HTERT RPE-1 (cell line): Measurements from ENCODE around the gene CDC14A.
"Not testable (repeated sequence)": the region's sequence is repeated elsewhere in the genome, so short reads cannot be mapped to it uniquely, and the experiment has no call there.

Experiments used
- in situ Hi-C: fragments of 300-500 bp; cut with MboI; formaldehyde crosslinking; loops from 4 replicates; pipeline ENCODE4 v1.14.3; 2020; ENCODE audit warnings: low sequenced_read_pairs

The CDC14A gene

GRCh38 chr1:100332331-100332730 is 20.0 kb upstream of the CDC14A start:
- in situ Hi-C loops = no loop called here

- in situ Hi-C loops = no loop called here
Observed at GRCh38 chr1:100335436-100335835, 16.9 kb upstream of the CDC14A start.

GRCh38 chr1:100337878-100338277 is 14.4 kb upstream of the CDC14A start:
- in situ Hi-C loops = not testable (repeated sequence)

GRCh38 chr1:100339735-100340134 is 12.6 kb upstream of the CDC14A start:
- in situ Hi-C loops = not testable (repeated sequence)

DNA sequence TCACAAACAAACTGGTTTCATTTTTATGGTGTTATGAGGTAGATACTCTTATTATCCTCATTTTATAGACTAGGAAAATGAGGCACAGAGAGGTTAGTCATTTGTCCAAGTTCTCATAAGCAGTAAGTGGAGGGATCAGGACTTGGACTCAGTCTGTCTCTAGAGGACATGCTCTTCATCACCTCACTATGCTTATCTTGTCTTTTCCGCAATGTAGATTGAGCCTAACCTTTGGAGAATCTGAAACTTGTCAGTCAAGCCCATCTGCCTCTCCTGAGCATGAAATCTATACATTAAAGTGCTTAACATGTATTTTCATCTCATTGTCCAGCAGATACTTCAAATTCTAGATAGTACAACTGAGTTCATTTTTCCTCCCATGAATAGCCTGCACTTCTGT is 11.8 kb upstream of the CDC14A start:
- in situ Hi-C loops = no loop called here

- in situ Hi-C loops = no loop called here
Observed at GRCh38 chr1:100342348-100342747, 10.0 kb upstream of the CDC14A start.

GRCh38 chr1:100343897-100344296 is 8.4 kb upstream of the CDC14A start:
- in situ Hi-C loops = no loop called here

DNA sequence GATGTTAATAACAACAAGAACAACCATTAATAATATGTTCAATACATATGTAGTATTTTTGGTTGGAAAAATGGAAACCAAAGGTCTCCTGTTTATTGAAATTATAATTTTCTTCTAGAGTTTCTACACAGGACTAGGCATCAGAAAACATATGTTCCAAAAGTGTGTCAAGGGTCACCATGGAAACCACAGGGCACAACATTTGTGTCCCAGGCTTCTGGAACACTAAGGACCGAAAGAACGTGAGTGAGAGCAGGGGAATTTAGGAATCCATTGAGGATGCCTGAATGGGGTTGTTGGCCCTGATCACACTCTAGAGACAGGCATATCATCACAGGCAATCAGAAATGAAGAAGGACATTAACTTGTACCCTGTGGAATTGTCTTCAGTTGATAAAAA is 7.5 kb upstream of the CDC14A start:
- in situ Hi-C loops = no loop called here

- in situ Hi-C loops = no loop called here
Observed at GRCh38 chr1:100346387-100346786, 5.9 kb upstream of the CDC14A start.

GRCh38 chr1:100347009-100347966 is 5.0 kb upstream of the CDC14A start:
- in situ Hi-C loops = no loop called here

DNA sequence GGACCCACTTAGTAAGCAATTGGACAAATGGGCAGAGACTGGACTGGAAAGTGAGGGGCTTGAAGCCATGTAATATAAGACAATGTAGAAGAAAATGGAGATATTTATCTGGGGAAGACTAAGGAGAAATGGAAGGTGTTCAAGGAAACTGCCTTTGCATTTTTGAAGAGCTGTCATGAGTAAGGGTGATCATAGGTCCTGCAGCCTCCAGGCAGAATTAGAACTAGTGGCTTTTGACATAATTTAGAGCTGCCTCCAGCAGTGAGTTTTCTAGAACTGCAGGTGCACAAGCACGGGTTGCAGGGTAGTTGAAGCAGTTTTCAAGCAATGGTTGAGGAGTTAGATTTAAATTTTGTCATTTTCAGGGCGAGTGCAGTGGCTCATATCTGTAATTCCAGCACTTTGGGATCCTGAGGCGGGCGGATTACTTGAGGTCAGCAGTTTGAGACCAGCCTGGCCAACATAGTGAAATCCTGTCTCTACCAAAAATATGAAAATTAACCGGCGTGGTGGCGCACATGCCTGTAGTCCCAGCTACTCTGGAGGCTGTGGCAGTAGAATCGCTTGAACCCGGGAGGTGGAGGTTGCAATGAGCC is 3.7 kb upstream of the CDC14A start:
- in situ Hi-C loops = no loop called here

DNA sequence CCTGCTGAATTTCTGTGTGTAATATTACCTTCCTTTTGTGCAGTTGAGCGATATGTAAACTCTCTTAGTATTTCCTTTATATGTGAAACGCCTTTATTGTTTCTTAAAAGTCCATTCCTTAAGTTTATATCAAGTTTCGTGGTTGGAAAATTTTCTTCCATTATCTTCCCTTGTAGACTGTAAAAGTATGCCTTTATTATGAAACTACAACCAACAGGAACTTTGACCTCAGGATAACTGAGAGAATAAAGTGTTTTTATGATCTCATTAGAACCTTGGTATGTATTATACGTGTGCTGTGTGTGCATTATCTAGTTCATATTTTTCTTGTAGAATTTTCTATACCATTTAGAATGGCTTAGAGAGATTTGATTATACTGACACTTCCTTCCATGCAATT is 3.1 kb upstream of the CDC14A start:
- in situ Hi-C loops = no loop called here

GRCh38 chr1:100350787-100351094 is 1.6 kb upstream of the CDC14A start:
- in situ Hi-C loops = no loop called here

DNA sequence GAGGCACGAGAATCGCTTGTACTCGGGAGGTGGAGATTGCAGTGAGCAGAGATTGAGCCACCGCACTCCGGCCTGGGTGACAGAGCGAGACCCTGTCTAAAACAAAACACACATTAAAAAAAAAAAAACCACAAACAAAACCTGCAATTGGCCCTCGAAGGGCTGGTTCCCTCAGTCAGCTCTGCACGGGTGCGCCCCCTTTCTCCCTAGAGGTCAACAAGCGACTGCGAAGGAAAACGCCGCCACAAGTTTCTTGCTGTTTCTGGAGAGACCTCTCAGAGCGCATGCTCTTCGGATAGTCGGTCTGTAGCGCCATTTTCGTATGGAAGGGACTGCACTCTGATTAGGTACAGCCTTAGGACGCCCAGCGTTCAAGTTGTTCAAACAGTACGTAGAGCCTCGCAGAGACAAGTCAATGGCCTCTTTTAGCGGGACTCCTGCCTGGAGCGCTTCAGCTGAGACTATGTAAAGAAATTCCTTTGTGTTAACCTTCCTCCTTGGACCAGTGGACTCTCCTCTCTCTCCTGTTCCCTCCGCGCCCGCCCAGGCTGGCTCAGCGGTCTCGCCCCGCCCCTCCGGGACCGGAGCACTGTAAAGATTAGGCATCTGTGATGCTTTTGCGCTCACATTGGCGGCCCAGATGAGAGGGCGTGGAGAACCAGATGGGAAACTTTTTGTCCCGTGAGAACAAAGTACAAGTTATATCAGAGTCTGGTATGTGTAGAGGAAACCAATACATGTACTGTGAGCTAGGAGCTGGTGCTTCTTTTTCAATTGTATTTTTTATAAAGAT is 1.0 kb upstream of the CDC14A start:
- in situ Hi-C loops = no loop called here

GRCh38 chr1:100353071-100353801 is 930 bp downstream of the CDC14A start:
- in situ Hi-C loops = no loop called here

DNA sequence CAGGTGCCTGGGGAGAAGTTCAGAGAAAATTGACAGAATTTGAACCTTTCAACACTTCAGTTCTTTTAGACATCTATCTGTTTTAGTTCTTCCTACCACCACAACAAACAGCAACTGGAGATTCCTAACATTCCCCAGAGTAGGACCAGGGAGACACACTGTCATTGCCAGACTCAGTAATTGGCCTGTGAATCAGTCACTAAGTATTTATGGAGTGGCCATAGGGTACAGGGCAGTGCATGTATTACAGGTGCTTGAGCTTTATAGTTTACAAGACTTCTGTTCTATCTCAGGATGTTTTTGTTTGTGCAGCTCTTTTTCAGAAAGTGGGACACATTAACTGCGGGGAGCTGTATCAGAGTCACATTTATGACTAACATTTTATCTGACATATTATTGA is 1.7 kb downstream of the CDC14A start:
- in situ Hi-C loops = no loop called here

- in situ Hi-C loops = no loop called here
Observed at GRCh38 chr1:100354971-100355394, 2.7 kb downstream of the CDC14A start.

- in situ Hi-C loops = no loop called here
Observed at GRCh38 chr1:100358210-100358609, 5.9 kb downstream of the CDC14A start.

- in situ Hi-C loops = no loop called here
Observed at GRCh38 chr1:100359139-100359538, 6.8 kb downstream of the CDC14A start.

- in situ Hi-C loops = no loop called here
Observed at GRCh38 chr1:100360790-100361510, 8.6 kb downstream of the CDC14A start.
